GM12878 (cell line): Measurements from ENCODE around the gene FRAS1. TPM values are rescaled to one million over a fixed set of nuclear protein-coding genes. Genes with fewer than 3 reads are reported as not detected.

ENCODE experiments used
- ATAC-seq: fragments of 200-7000 bp; cut with Tn5 transposase; 3 replicates; pipeline ENCODE4 v1.9.1; 2020; ENCODE audit warnings: mild to moderate bottlenecking, moderate library complexity
- BruUV-seq: library from RNA; stranded (reverse); fragments of 400-500 nt; replicated peaks from 2 replicates; lab custom pipeline; 2021; lab: Mats Ljungman, UMichigan
- CTCF ChIA-PET: fragments of 300-600 bp; sonication (Branson Sonifier 250); formaldehyde crosslinking; extraction: SDS; loops from one replicate; lab custom pipeline; 2021; ENCODE audit warnings: inconsistent platforms; lab: Yijun Ruan, JAX
- POLR2A ChIA-PET: fragments of 350-600 bp; formaldehyde crosslinking; extraction: SDS; loops from one replicate; lab custom pipeline; 2021; ENCODE audit warnings: inconsistent platforms; lab: Charles Lee
- RAD21 ChIA-PET: fragments of 300-600 bp; sonication (Branson Sonifier 250); formaldehyde crosslinking; loops from one replicate; lab custom pipeline; 2023; ENCODE audit warnings: antibody characterized with exemption; ENCODE audit not compliant: unreplicated experiment; lab: Charles Lee
- SMC1A ChIA-PET: fragments of 300-600 bp; sonication (Branson Sonifier 250); formaldehyde crosslinking; loops from one replicate; lab custom pipeline; 2023; ENCODE audit not compliant: unreplicated experiment, uncharacterized antibody; lab: Charles Lee
- DNase-seq: peaks from one replicate; pipeline ENCODE4 v3.0.0-alpha.2; 2011; ENCODE audit warnings: low read depth, low spot score
- FAIRE-seq: peaks from 3 replicates; lab custom pipeline; 2011; peaks lifted over from hg19 to GRCh38; lab: Jason Lieb, UNC
- H2AFZ ChIP-seq: 2 replicates; pipeline ENCODE4 v1.6.0; 2011; ENCODE audit warnings: low read depth, low read length, control low read depth; ENCODE audit not compliant: control insufficient read depth
- H3K27ac ChIP-seq: 2 replicates; pipeline ENCODE4 v1.5.1; 2011; ENCODE audit warnings: control low read depth; ENCODE audit not compliant: control insufficient read depth, insufficient read depth
- H3K27me3 ChIP-seq, 2 experiments: replicated peaks in 1 of 2; 2 replicates each; pipeline versions ENCODE4 v1.6.0 to v1.6.1; 2011; ENCODE audit warnings: low read length in 1 of 2; ENCODE audit not compliant: control insufficient read depth in 2 of 2, insufficient read depth in 2 of 2
- H3K36me3 ChIP-seq, 2 experiments: 2 replicates each; pipeline ENCODE4 v1.5.1; 2011; ENCODE audit warnings: low read length in 1 of 2; ENCODE audit not compliant: control insufficient read depth in 2 of 2, insufficient read depth in 2 of 2
- H3K4me1 ChIP-seq: 2 replicates; pipeline ENCODE4 v1.6.1; 2011; ENCODE audit warnings: mild to moderate bottlenecking, low read length, moderate library complexity, mixed read lengths; ENCODE audit not compliant: control insufficient read depth, insufficient read depth
- H3K4me2 ChIP-seq: 2 replicates; pipeline ENCODE4 v1.6.0; 2011; ENCODE audit warnings: control low read depth; ENCODE audit not compliant: control insufficient read depth, insufficient read depth
- H3K4me3 ChIP-seq: fragments of 200-600 bp; sonication (generic); 2 replicates; pipeline ENCODE4 v1.5.1; 2016
- H3K79me2 ChIP-seq: 2 replicates; pipeline ENCODE4 v1.6.0; 2011; ENCODE audit warnings: low read length; ENCODE audit not compliant: control insufficient read depth, insufficient read depth
- H3K9ac ChIP-seq: 2 replicates; pipeline ENCODE4 v1.8.0; 2011; ENCODE audit warnings: low read length, control low read depth, mixed read lengths; ENCODE audit not compliant: control insufficient read depth, insufficient read depth
- H3K9me3 ChIP-seq: replicated peaks from 3 replicates; pipeline ENCODE4 v1.5.1; 2011; ENCODE audit warnings: mild to moderate bottlenecking, low read length; ENCODE audit not compliant: control insufficient read depth, insufficient read depth
- H4K20me1 ChIP-seq: 2 replicates; pipeline ENCODE4 v1.6.0; 2011; ENCODE audit not compliant: control insufficient read depth, insufficient read depth
- BCL11A ChIP-seq: IDR thresholded peaks from 2 replicates; pipeline ENCODE4 v1.6.1; 2011; ENCODE audit warnings: low read depth, low read length
- CBX5 ChIP-seq: sonication (generic); IDR thresholded peaks from 2 replicates; pipeline ENCODE4 v1.6.1; 2016; ENCODE audit warnings: low read depth, moderate library complexity, mild to moderate bottlenecking, inconsistent platforms
- CREM ChIP-seq: IDR thresholded peaks from 2 replicates; pipeline ENCODE4 v1.6.1; 2014; ENCODE audit warnings: antibody characterized with exemption, low read depth
- EED ChIP-seq: sonication (generic); IDR thresholded peaks from 2 replicates; pipeline ENCODE4 v1.6.1; 2016; ENCODE audit warnings: antibody characterized with exemption, low read depth
- ESRRA ChIP-seq: IDR thresholded peaks from 2 replicates; pipeline ENCODE4 v1.6.1; 2012; ENCODE audit warnings: mild to moderate bottlenecking, low read length, improper control_type of control experiment
- EZH2 ChIP-seq: IDR thresholded peaks from 2 replicates; pipeline ENCODE4 v1.6.1; 2012; ENCODE audit warnings: low read depth, mild to moderate bottlenecking, control low read depth, inconsistent platforms, low read length, borderline replicate concordance; ENCODE audit not compliant: control insufficient read depth
- HDAC2 ChIP-seq: fragments of 200-600 bp; sonication (generic); IDR thresholded peaks from 2 replicates; pipeline ENCODE4 v1.6.1; 2017
- KAT2A ChIP-seq: conservative IDR thresholded peaks from 2 replicates; pipeline ENCODE4 v1.6.1; 2011; ENCODE audit warnings: low read depth, low read length; ENCODE audit not compliant: control insufficient read depth
- LARP7 ChIP-seq: fragments of 450-650 bp; IDR thresholded peaks from 2 replicates; pipeline ENCODE4 v1.6.1; 2017; ENCODE audit warnings: mild to moderate bottlenecking
- RAD21 ChIP-seq: IDR thresholded peaks from 2 replicates; pipeline ENCODE4 v1.6.1; 2011; ENCODE audit warnings: mild to moderate bottlenecking, low read depth, low read length, moderate library complexity; ENCODE audit not compliant: insufficient read depth
- SUZ12 ChIP-seq: fragments of 200-600 bp; sonication (generic); IDR thresholded peaks from one replicate; pipeline ENCODE4 v1.6.1; 2018; ENCODE audit warnings: antibody characterized with exemption, mild to moderate bottlenecking; ENCODE audit not compliant: unreplicated experiment
- ZZZ3 ChIP-seq: IDR thresholded peaks from 2 replicates; pipeline ENCODE4 v1.6.1; 2011; ENCODE audit warnings: low read depth; ENCODE audit not compliant: control insufficient read depth, insufficient read length
- WGBS: methylation state at CpG from one replicate; pipeline ENCODE4 v1.1.6; 2016; ENCODE audit warnings: low lambda C conversion rate; ENCODE audit not compliant: insufficient replicate concordance, insufficient coverage; ENCODE audit errors: missing lambda C conversion rate; 5-methylcytosine and 5-hydroxymethylcytosine counted together
- in situ Hi-C: fragments of 300-500 bp; cut with MboI; formaldehyde crosslinking; loops from 9 replicates; pipeline ENCODE4 v1.14.3; 2018; ENCODE audit warnings: mixed read lengths
- intact Hi-C: fragments of 100-400 bp; cut with micrococcal nuclease; formaldehyde crosslinking; loops from one replicate; pipeline ENCODE4 v1.14.2; 2022; ENCODE audit not compliant: unreplicated experiment
- polyA plus RNA-seq, 11 experiments: library from polyadenylated mRNA; depleted of rRNA in 4 of 11; unstranded in 6 of 11; stranded (reverse) in 5 of 11; fragments of >200 nt; fragmentation: Nextera tagmentation in 4 of 11; fragmentation: Illumina TruSeq in 1 of 11; extraction: Ambion mirVana in 4 of 11; extraction: Trizol in 1 of 11; gene quantifications; 1 replicate in 1 of 11; 2 replicates in 10 of 11; pipeline versions ENCODE4 v1.2.1 to v1.2.3, GENCODE V29; 2011 to 2016; ENCODE audit warnings: inconsistent platforms in 2 of 11, missing spikeins in 2 of 11, low read depth in 1 of 11
- total RNA-seq, 4 experiments: library from RNA; depleted of rRNA in 3 of 4; stranded (reverse); fragments of >200 nt in 3 of 4; fragmentation: Illumina TruSeq in 1 of 4; extraction: Trizol in 1 of 4; gene quantifications; 2 replicates each; pipeline versions ENCODE4 v1.2.1 to v1.2.3, GENCODE V29; 2013 to 2021
- TF ChIP-seq, protein P1 (sequence below): fragments of 450-650 bp; IDR thresholded peaks from 2 replicates; pipeline ENCODE4 v1.6.1; 2017; ENCODE audit warnings: mild to moderate bottlenecking, moderate library complexity
- TF ChIP-seq, protein P2 (sequence below): IDR thresholded peaks from 2 replicates; pipeline ENCODE4 v1.6.1; 2012; ENCODE audit warnings: mild to moderate bottlenecking, low read depth, low read length
- TF ChIP-seq, protein P3 (sequence below): fragments of 450-650 bp; IDR thresholded peaks from 2 replicates; pipeline ENCODE4 v1.6.1; 2018; ENCODE audit warnings: borderline replicate concordance, mild to moderate bottlenecking; ENCODE audit not compliant: partially characterized antibody

The FRAS1 gene
- total and polyA plus RNA-seq, 10 of the 15 experiments (the other 5 are each of a cell fraction or from before 2014, with no cell fraction given), result 0.08 to 11.7 (median 0.20) TPM

DNA sequence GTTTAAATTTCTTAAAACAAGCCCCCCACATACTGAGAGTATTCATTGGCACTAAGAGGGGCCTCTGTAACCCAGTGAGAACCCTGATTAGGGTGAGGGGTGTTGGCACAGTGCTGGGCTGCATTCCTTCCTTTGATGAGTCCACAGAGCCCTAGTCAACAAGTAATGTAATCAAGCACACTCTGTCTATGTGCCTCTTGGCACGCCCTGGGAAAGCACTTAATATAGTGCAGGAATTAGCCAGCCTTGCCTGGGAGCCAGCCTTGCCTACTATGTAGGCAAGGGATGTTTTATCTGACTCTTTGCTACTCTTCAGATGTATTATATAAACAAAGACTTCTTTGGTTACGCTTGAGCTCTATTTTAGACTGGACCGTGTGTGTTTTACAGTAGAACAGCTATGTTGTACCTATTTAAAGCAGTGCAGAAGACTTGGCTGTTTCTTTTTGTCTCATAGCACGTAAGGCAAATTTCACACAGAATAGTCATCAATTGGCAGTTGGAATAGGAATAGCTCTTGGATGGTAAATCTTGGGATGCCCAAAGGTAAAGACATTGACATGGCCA, 64.3 kb downstream of the FRAS1 start:
- FAIRE-seq, result no peak
- Histone ChIP-seq H2AFZ (no peak overlapping the region), H3K4me3 (no peak overlapping the region), H3K27ac (no peak overlapping the region), H3K9ac (no peak overlapping the region), H3K4me2 (no peak overlapping the region), H3K27me3 (no peaks in the 10 kb centered on the region), H3K9me3 (no peaks in the 10 kb centered on the region), H4K20me1 (no peaks in the 10 kb centered on the region), H3K4me1 (no peaks in the 10 kb centered on the region), H3K36me3 (no peaks in the 10 kb centered on the region), H3K79me2 (no peaks in the 10 kb centered on the region)
- ChIA-PET CTCF (no interaction called here), SMC1A (interaction anchor here (2.2 kb wide), 1 partner anchor 9 kb away, joined by 8 read pairs; no protein-coding TSS in a partner anchor), RAD21 (interaction anchor here (1.8 kb wide), 1 partner anchor 9 kb away, joined by 8 read pairs; no protein-coding TSS in a partner anchor), POLR2A (no interaction called here)
- in situ Hi-C loops, result loop anchor here (10.0 kb wide), 1 partner anchor 63 kb away; no protein-coding TSS in a partner anchor
- intact Hi-C loops, result no loop called here
- no peak for DNase-seq
- ATAC-seq, result no peak
- whole genome bisulfite sequencing, result 14% methylated on average over 4 of the region's 4 CpGs
- no TSS peak for BruUV-seq
- TF ChIP-seq RAD21 (no peak), CBX5 (no peak), EED (no peak), ZZZ3 (no peak), CREM (no peak), LARP7 (no peak), BCL11A (no peak), EZH2 (no peak), KAT2A (no peak), SUZ12 (no peak), ESRRA (no peak), HDAC2 (no peak)
- TF ChIP-seq, protein P1, sequence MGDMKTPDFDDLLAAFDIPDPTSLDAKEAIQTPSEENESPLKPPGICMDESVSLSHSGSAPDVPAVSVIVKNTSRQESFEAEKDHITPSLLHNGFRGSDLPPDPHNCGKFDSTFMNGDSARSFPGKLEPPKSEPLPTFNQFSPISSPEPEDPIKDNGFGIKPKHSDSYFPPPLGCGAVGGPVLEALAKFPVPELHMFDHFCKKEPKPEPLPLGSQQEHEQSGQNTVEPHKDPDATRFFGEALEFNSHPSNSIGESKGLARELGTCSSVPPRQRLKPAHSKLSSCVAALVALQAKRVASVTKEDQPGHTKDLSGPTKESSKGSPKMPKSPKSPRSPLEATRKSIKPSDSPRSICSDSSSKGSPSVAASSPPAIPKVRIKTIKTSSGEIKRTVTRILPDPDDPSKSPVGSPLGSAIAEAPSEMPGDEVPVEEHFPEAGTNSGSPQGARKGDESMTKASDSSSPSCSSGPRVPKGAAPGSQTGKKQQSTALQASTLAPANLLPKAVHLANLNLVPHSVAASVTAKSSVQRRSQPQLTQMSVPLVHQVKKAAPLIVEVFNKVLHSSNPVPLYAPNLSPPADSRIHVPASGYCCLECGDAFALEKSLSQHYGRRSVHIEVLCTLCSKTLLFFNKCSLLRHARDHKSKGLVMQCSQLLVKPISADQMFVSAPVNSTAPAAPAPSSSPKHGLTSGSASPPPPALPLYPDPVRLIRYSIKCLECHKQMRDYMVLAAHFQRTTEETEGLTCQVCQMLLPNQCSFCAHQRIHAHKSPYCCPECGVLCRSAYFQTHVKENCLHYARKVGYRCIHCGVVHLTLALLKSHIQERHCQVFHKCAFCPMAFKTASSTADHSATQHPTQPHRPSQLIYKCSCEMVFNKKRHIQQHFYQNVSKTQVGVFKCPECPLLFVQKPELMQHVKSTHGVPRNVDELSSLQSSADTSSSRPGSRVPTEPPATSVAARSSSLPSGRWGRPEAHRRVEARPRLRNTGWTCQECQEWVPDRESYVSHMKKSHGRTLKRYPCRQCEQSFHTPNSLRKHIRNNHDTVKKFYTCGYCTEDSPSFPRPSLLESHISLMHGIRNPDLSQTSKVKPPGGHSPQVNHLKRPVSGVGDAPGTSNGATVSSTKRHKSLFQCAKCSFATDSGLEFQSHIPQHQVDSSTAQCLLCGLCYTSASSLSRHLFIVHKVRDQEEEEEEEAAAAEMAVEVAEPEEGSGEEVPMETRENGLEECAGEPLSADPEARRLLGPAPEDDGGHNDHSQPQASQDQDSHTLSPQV, result no peak
- TF ChIP-seq, protein P2, sequence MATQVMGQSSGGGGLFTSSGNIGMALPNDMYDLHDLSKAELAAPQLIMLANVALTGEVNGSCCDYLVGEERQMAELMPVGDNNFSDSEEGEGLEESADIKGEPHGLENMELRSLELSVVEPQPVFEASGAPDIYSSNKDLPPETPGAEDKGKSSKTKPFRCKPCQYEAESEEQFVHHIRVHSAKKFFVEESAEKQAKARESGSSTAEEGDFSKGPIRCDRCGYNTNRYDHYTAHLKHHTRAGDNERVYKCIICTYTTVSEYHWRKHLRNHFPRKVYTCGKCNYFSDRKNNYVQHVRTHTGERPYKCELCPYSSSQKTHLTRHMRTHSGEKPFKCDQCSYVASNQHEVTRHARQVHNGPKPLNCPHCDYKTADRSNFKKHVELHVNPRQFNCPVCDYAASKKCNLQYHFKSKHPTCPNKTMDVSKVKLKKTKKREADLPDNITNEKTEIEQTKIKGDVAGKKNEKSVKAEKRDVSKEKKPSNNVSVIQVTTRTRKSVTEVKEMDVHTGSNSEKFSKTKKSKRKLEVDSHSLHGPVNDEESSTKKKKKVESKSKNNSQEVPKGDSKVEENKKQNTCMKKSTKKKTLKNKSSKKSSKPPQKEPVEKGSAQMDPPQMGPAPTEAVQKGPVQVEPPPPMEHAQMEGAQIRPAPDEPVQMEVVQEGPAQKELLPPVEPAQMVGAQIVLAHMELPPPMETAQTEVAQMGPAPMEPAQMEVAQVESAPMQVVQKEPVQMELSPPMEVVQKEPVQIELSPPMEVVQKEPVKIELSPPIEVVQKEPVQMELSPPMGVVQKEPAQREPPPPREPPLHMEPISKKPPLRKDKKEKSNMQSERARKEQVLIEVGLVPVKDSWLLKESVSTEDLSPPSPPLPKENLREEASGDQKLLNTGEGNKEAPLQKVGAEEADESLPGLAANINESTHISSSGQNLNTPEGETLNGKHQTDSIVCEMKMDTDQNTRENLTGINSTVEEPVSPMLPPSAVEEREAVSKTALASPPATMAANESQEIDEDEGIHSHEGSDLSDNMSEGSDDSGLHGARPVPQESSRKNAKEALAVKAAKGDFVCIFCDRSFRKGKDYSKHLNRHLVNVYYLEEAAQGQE, result no peak
- TF ChIP-seq, protein P3, sequence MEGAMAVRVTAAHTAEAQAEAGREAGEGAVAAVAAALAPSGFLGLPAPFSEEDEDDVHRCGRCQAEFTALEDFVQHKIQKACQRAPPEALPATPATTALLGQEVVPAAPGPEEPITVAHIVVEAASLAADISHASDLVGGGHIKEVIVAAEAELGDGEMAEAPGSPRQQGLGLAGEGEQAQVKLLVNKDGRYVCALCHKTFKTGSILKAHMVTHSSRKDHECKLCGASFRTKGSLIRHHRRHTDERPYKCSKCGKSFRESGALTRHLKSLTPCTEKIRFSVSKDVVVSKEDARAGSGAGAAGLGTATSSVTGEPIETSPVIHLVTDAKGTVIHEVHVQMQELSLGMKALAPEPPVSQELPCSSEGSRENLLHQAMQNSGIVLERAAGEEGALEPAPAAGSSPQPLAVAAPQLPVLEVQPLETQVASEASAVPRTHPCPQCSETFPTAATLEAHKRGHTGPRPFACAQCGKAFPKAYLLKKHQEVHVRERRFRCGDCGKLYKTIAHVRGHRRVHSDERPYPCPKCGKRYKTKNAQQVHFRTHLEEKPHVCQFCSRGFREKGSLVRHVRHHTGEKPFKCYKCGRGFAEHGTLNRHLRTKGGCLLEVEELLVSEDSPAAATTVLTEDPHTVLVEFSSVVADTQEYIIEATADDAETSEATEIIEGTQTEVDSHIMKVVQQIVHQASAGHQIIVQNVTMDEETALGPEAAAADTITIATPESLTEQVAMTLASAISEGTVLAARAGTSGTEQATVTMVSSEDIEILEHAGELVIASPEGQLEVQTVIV, result no peak
